Lower lobe of right lung (tissue), 2 donors: Measurements from ENCODE around the gene CHST13. TPM values are rescaled to one million over a fixed set of nuclear protein-coding genes. Genes with fewer than 3 reads are reported as not detected.

ENCODE experiments used
- ATAC-seq, 2 donors: fragments of 200-7000 bp; cut with Tn5 transposase; one replicate each; pipeline ENCODE4 v1.9.1; 2020 to 2022; ENCODE audit warnings: mild to moderate bottlenecking in 2 of 2, moderate library complexity in 2 of 2
- DNase-seq: peaks from one replicate; pipeline ENCODE4 v3.0.0-alpha.2; 2020
- H3K27ac ChIP-seq: fragments of 200-600 bp; one replicate; pipeline ENCODE4 v1.8.0; 2022
- H3K27me3 ChIP-seq: fragments of 200-600 bp; one replicate; pipeline ENCODE4 v1.8.0; 2022; ENCODE audit warnings: low read depth
- H3K36me3 ChIP-seq: fragments of 200-600 bp; one replicate; pipeline ENCODE4 v1.8.0; 2022; ENCODE audit warnings: mild to moderate bottlenecking
- H3K4me1 ChIP-seq: fragments of 200-600 bp; one replicate; pipeline ENCODE4 v1.8.0; 2022
- H3K4me3 ChIP-seq: fragments of 200-600 bp; one replicate; pipeline ENCODE4 v1.8.0; 2022; ENCODE audit warnings: mild to moderate bottlenecking
- H3K9me3 ChIP-seq: fragments of 200-600 bp; one replicate; pipeline ENCODE4 v1.8.0; 2022
- CTCF ChIP-seq: fragments of 200-600 bp; IDR thresholded peaks from one replicate; pipeline ENCODE4 v1.8.0; 2022; ENCODE audit warnings: antibody characterized with exemption, mild to moderate bottlenecking
- intact Hi-C: fragments of 100-400 bp; cut with DNase I; formaldehyde crosslinking; loops from one replicate; pipeline ENCODE4 v1.11.0; 2022
- total RNA-seq: library from RNA; stranded (reverse); fragmentation: NEBNext Ultra II Directional; extraction: Animal tissue kit (Norgen Biotek cat#: 25700); gene quantifications from one replicate; pipeline ENCODE4 v1.2.1, GENCODE V29; 2021
- donor health status: DM: no; HTN: yes; CAD: no; lungs with severe emphysema.

The CHST13 gene
- total RNA-seq, 1 donor from 2014 or later = 1.5 TPM

DNA sequence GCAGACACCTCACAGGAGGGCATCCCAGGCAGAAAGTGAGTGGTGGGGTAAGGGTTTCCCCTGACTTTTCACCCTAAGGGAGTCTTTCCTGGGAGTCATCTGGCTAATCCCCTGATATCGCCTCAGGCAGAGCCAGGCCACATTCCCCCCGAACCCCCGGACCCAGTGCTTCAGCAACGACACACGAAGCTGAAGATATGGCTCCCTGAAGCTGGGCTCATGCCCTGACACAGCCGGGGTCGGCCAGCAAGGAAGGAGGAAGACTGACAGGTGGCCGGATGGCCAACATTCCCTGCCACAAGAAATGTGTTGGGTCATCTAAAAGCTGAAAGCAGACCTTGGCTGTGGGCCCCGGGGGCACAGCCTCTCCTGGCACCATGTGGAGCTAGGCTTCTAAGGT lies 14.4 kb downstream of the CHST13 start:
- Histone ChIP-seq H3K27me3 (peaks cover 24% of the 10 kb centered on the region), H3K4me1 (peaks cover 8% of the 10 kb centered on the region), H3K27ac (no peak overlapping the region), H3K36me3 (no peaks in the 10 kb centered on the region), H3K9me3 (no peaks in the 10 kb centered on the region), H3K4me3 (no peak overlapping the region)
- ATAC-seq (no peak), DNase-seq (peak; percentile 43)
- intact Hi-C loops = no loop called here
- TF ChIP-seq CTCF = no peak

GRCh38 chr3:126538966-126539365 lies 15.0 kb downstream of the CHST13 start:
- Histone ChIP-seq H3K27ac (no peak overlapping the region), H3K4me1 (peaks cover 8% of the 10 kb centered on the region), H3K27me3 (peaks cover 24% of the 10 kb centered on the region), H3K4me3 (no peak overlapping the region), H3K36me3 (no peaks in the 10 kb centered on the region), H3K9me3 (no peaks in the 10 kb centered on the region)
- ATAC-seq (no peak), DNase-seq (no peak)
- intact Hi-C loops = no loop called here
- no peak for TF ChIP-seq CTCF

GRCh38 chr3:126539558-126540250 lies 15.7 kb downstream of the CHST13 start:
- Histone ChIP-seq H3K27me3 (peaks cover 24% of the 10 kb centered on the region), H3K4me3 (no peak overlapping the region), H3K36me3 (no peaks in the 10 kb centered on the region), H3K4me1 (peaks cover 8% of the 10 kb centered on the region), H3K27ac (no peak overlapping the region), H3K9me3 (no peaks in the 10 kb centered on the region)
- DNase-seq = peak; percentile 29
- intact Hi-C loops = no loop called here
- no peak for TF ChIP-seq CTCF
- ATAC-seq = no peak

- DNase-seq = peak; percentile 45
- Histone ChIP-seq H3K4me1 (peaks cover 8% of the 10 kb centered on the region), H3K9me3 (no peaks in the 10 kb centered on the region), H3K4me3 (no peak overlapping the region), H3K36me3 (no peaks in the 10 kb centered on the region), H3K27ac (no peak overlapping the region), H3K27me3 (peaks cover 24% of the 10 kb centered on the region)
- ATAC-seq = peak; percentile 28 to 49
- intact Hi-C loops = no loop called here
- TF ChIP-seq CTCF = no peak
Observed at GRCh38 chr3:126540342-126540849, 16.4 kb downstream of the CHST13 start.

GRCh38 chr3:126540951-126541627 lies 17.1 kb downstream of the CHST13 start:
- peaks cover 27% of the 10 kb centered on the region for H3K27me3 ChIP-seq
- no peak overlapping the region for H3K27ac ChIP-seq
- no peaks in the 10 kb centered on the region for H3K36me3 ChIP-seq
- no peak for TF ChIP-seq CTCF
- DNase-seq (peak; percentile 41), ATAC-seq (no peak)
- no peak overlapping the region for H3K4me3 ChIP-seq
- intact Hi-C loops = no loop called here
- H3K9me3 ChIP-seq = no peaks in the 10 kb centered on the region
- peaks cover 8% of the 10 kb centered on the region for H3K4me1 ChIP-seq
